ENCODE data around the gene AGPAT4.

AGPAT4 gene

DNA sequence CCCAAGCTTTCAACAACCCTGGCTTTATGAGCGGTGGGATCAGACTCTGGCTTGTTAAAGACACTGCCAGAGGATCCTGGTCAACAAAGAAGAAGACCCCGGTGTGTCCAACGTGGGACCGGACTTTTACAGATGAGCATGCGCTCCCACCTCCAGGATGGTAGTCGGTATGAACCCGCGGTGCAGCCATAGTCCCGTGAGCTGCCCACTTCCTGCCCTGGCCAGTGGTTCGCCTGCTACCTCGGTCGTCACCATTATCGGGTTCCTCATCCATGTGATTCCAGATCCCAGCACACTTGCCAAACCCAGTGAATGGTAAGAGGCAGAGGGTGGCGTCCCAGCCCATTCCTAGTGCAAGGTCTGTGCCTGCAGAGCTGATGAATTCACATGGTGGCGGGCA, 112.7 kb downstream of the AGPAT4 start:
- no peaks in the 10 kb centered on the region for H3K27me3 ChIP-seq (ENCODE audit: insufficient read depth, low read length, poor library complexity)
- H2BK15ac ChIP-seq (replicated peaks; ENCODE audit: low read depth): no peak overlapping the region
- H3K56ac ChIP-seq (ENCODE audit: low read length): no peak overlapping the region
- WGBS (ENCODE audit: extremely low coverage, insufficient coverage, low lambda C conversion rate): no CpG with 5 or more reads among the region's 15 CpGs
- no peak overlapping the region for H3K18ac ChIP-seq (ENCODE audit: low read length)
- H3K4me2 ChIP-seq (ENCODE audit: low read length): no peak overlapping the region
- H3K27ac ChIP-seq (ENCODE audit: low read depth, low read length): no peak overlapping the region
- DNase-seq: no peak
- H3K79me2 ChIP-seq (ENCODE audit: control insufficient read depth, insufficient read depth, low read length): no peaks in the 10 kb centered on the region
- H3K23ac ChIP-seq (ENCODE audit: low read length): no peak overlapping the region
- no peak overlapping the region for H2BK120ac ChIP-seq (ENCODE audit: low read depth, low read length)
- H2BK5ac ChIP-seq (ENCODE audit: low read length): no peak overlapping the region
- H3K9ac ChIP-seq (ENCODE audit: low read length): no peak overlapping the region
- no peaks in the 10 kb centered on the region for H3K4me1 ChIP-seq (ENCODE audit: control insufficient read depth, low read depth, low read length)
- H3K79me1 ChIP-seq (ENCODE audit: low read length): peaks cover 2% of the 10 kb centered on the region
- no peak overlapping the region for H3K4ac ChIP-seq (ENCODE audit: low read depth, low read length)
- H3K36me3 ChIP-seq (ENCODE audit: control insufficient read depth, insufficient read depth, low read length): peaks cover 4% of the 10 kb centered on the region
- no peak overlapping the region for H4K8ac ChIP-seq (ENCODE audit: low read depth, low read length)
- H4K5ac ChIP-seq (ENCODE audit: low read length): no peak overlapping the region
- H3K4me3 ChIP-seq (ENCODE audit: low read length): no peak overlapping the region
- H2AK5ac ChIP-seq (ENCODE audit: low read length): no peak overlapping the region

DNA sequence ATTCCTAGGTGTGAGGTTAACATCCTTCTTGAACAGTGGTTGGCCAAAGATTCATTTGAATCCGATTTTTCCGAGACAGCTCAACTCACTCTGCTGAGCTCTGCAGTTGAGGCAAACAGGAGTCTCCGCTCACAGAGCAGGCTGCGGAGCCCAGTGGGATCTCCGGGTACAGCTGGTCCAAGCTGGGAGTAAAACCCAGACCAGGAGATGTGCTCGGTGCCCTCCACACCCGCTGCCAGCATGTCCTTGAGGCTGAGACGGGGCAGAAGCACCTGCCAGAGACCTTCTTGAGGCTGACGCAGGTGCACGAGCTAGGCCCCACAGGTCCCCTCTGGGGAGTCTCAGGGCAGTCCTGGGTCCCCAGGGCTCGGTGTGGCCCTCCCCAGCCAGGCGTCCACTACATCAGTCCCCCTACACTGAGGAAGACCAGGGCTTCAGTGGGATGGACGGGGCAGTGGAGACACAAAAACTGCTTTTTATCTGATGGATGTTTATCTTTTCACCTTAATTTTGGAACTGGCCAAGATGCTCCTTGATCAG, 119.0 kb downstream of the AGPAT4 start:
- no peak overlapping the region for H3K23ac ChIP-seq (ENCODE audit: low read length)
- peaks cover 2% of the 10 kb centered on the region for H3K79me1 ChIP-seq (ENCODE audit: low read length)
- H2AK5ac ChIP-seq (ENCODE audit: low read length): no peak overlapping the region
- H4K8ac ChIP-seq (ENCODE audit: low read depth, low read length): no peak overlapping the region
- no peak overlapping the region for H3K9ac ChIP-seq (ENCODE audit: low read length)
- no peak overlapping the region for H3K4me2 ChIP-seq (ENCODE audit: low read length)
- no peak overlapping the region for H4K5ac ChIP-seq (ENCODE audit: low read length)
- no peak overlapping the region for H3K4ac ChIP-seq (ENCODE audit: low read depth, low read length)
- no peaks in the 10 kb centered on the region for H3K27me3 ChIP-seq (ENCODE audit: insufficient read depth, low read length, poor library complexity)
- H2BK5ac ChIP-seq (ENCODE audit: low read length): no peak overlapping the region
- no peak for DNase-seq
- H2BK120ac ChIP-seq (ENCODE audit: low read depth, low read length): no peak overlapping the region
- H2BK15ac ChIP-seq (replicated peaks; ENCODE audit: low read depth): no peak overlapping the region
- peaks cover 5% of the 10 kb centered on the region for H3K36me3 ChIP-seq (ENCODE audit: control insufficient read depth, insufficient read depth, low read length)
- no peak overlapping the region for H3K18ac ChIP-seq (ENCODE audit: low read length)
- H3K4me1 ChIP-seq (ENCODE audit: control insufficient read depth, low read depth, low read length): no peaks in the 10 kb centered on the region
- H3K79me2 ChIP-seq (ENCODE audit: control insufficient read depth, insufficient read depth, low read length): no peaks in the 10 kb centered on the region
- WGBS (ENCODE audit: extremely low coverage, insufficient coverage, low lambda C conversion rate): no CpG with 5 or more reads among the region's 13 CpGs
- no peak overlapping the region for H3K4me3 ChIP-seq (ENCODE audit: low read length)
- no peak overlapping the region for H3K27ac ChIP-seq (ENCODE audit: low read depth, low read length)
- H3K56ac ChIP-seq (ENCODE audit: low read length): no peak overlapping the region

DNA sequence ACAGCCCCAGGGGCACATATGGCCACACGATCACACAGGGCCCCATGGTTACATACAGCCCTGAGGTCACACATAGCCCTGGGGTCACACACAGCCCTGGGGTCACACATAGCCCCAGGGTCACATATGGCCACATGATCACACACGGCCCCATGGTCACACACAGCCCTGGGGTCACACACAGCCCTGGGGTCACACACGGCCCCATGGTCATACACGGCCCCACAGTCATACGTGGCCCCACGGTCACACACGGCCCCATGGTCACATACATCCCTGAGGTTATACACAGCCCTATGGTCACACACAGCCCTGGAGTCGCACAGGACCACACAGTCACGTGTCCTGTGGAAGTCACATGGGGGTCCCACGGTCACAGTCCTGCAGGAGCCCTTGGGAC, 120.1 kb downstream of the AGPAT4 start:
- no peak for DNase-seq
- H3K4me2 ChIP-seq (ENCODE audit: low read length): no peak overlapping the region
- no peak overlapping the region for H2AK5ac ChIP-seq (ENCODE audit: low read length)
- H4K5ac ChIP-seq (ENCODE audit: low read length): no peak overlapping the region
- peaks cover 5% of the 10 kb centered on the region for H3K36me3 ChIP-seq (ENCODE audit: control insufficient read depth, insufficient read depth, low read length)
- H2BK15ac ChIP-seq (replicated peaks; ENCODE audit: low read depth): no peak overlapping the region
- H3K27ac ChIP-seq (ENCODE audit: low read depth, low read length): no peak overlapping the region
- H3K79me2 ChIP-seq (ENCODE audit: control insufficient read depth, insufficient read depth, low read length): no peaks in the 10 kb centered on the region
- H3K4ac ChIP-seq (ENCODE audit: low read depth, low read length): no peak overlapping the region
- H2BK5ac ChIP-seq (ENCODE audit: low read length): no peak overlapping the region
- H3K18ac ChIP-seq (ENCODE audit: low read length): no peak overlapping the region
- no peak overlapping the region for H3K9ac ChIP-seq (ENCODE audit: low read length)
- no CpG with 5 or more reads among the region's 10 CpGs for WGBS (ENCODE audit: extremely low coverage, insufficient coverage, low lambda C conversion rate)
- no peak overlapping the region for H2BK120ac ChIP-seq (ENCODE audit: low read depth, low read length)
- no peak overlapping the region for H3K56ac ChIP-seq (ENCODE audit: low read length)
- H4K8ac ChIP-seq (ENCODE audit: low read depth, low read length): no peak overlapping the region
- no peak overlapping the region for H3K23ac ChIP-seq (ENCODE audit: low read length)
- peaks cover 2% of the 10 kb centered on the region for H3K79me1 ChIP-seq (ENCODE audit: low read length)
- no peak overlapping the region for H3K4me3 ChIP-seq (ENCODE audit: low read length)
- H3K4me1 ChIP-seq (ENCODE audit: control insufficient read depth, low read depth, low read length): no peaks in the 10 kb centered on the region
- no peaks in the 10 kb centered on the region for H3K27me3 ChIP-seq (ENCODE audit: insufficient read depth, low read length, poor library complexity)

- no peak overlapping the region for H3K27ac ChIP-seq (ENCODE audit: low read depth, low read length)
- WGBS (ENCODE audit: extremely low coverage, insufficient coverage, low lambda C conversion rate): no CpG with 5 or more reads among the region's 18 CpGs
These were observed 120.8 kb downstream of the AGPAT4 start for GRCh38 chr6:161152907-161153662.

GRCh38 chr6:161152527-161152862, 121.4 kb downstream of the AGPAT4 start:
- Histone ChIP-seq H3K4me2 (ENCODE audit: low read length) (no peak overlapping the region), H3K4me1 (ENCODE audit: control insufficient read depth, low read depth, low read length) (no peaks in the 10 kb centered on the region), H3K18ac (ENCODE audit: low read length) (no peak overlapping the region), H3K79me2 (ENCODE audit: control insufficient read depth, insufficient read depth, low read length) (no peaks in the 10 kb centered on the region), H3K79me1 (ENCODE audit: low read length) (peaks cover 2% of the 10 kb centered on the region), H3K9ac (ENCODE audit: low read length) (no peak overlapping the region), H2AK5ac (ENCODE audit: low read length) (no peak overlapping the region), H3K56ac (ENCODE audit: low read length) (no peak overlapping the region), H3K4ac (ENCODE audit: low read depth, low read length) (no peak overlapping the region), H3K23ac (ENCODE audit: low read length) (no peak overlapping the region), H2BK5ac (ENCODE audit: low read length) (no peak overlapping the region), H2BK120ac (ENCODE audit: low read depth, low read length) (no peak overlapping the region), H3K4me3 (ENCODE audit: low read length) (no peak overlapping the region), H3K27ac (ENCODE audit: low read depth, low read length) (no peak overlapping the region), H4K5ac (ENCODE audit: low read length) (no peak overlapping the region), H2BK15ac (replicated peaks; ENCODE audit: low read depth) (no peak overlapping the region), H3K27me3 (ENCODE audit: insufficient read depth, low read length, poor library complexity) (no peaks in the 10 kb centered on the region), H3K36me3 (ENCODE audit: control insufficient read depth, insufficient read depth, low read length) (peaks cover 5% of the 10 kb centered on the region), H4K8ac (ENCODE audit: low read depth, low read length) (no peak overlapping the region)
- WGBS (ENCODE audit: extremely low coverage, insufficient coverage, low lambda C conversion rate): no CpG with 5 or more reads among the region's 9 CpGs
- DNase-seq: no peak

More at GRCh38 chr6:161152907-161153662, 120.8 kb downstream of the AGPAT4 start:
- Histone ChIP-seq H2BK15ac (replicated peaks; ENCODE audit: low read depth) (no peak overlapping the region), H3K27me3 (ENCODE audit: insufficient read depth, low read length, poor library complexity) (no peaks in the 10 kb centered on the region), H2BK120ac (ENCODE audit: low read depth, low read length) (no peak overlapping the region), H3K18ac (ENCODE audit: low read length) (no peak overlapping the region), H3K56ac (ENCODE audit: low read length) (no peak overlapping the region), H3K4ac (ENCODE audit: low read depth, low read length) (no peak overlapping the region), H3K23ac (ENCODE audit: low read length) (no peak overlapping the region), H3K79me1 (ENCODE audit: low read length) (peaks cover 2% of the 10 kb centered on the region), H4K5ac (ENCODE audit: low read length) (no peak overlapping the region), H3K79me2 (ENCODE audit: control insufficient read depth, insufficient read depth, low read length) (no peaks in the 10 kb centered on the region), H3K36me3 (ENCODE audit: control insufficient read depth, insufficient read depth, low read length) (peaks cover 5% of the 10 kb centered on the region), H2BK5ac (ENCODE audit: low read length) (no peak overlapping the region), H3K4me3 (ENCODE audit: low read length) (no peak overlapping the region), H4K8ac (ENCODE audit: low read depth, low read length) (no peak overlapping the region), H3K4me2 (ENCODE audit: low read length) (no peak overlapping the region), H3K9ac (ENCODE audit: low read length) (no peak overlapping the region), H3K4me1 (ENCODE audit: control insufficient read depth, low read depth, low read length) (no peaks in the 10 kb centered on the region), H2AK5ac (ENCODE audit: low read length) (no peak overlapping the region)
- no peak for DNase-seq

Data from mesendoderm (in vitro differentiated cells).